Endothelial cell of umbilical vein (primary cell): ENCODE measurements around the gene PLCH1. TPM values are rescaled to one million over a fixed set of nuclear protein-coding genes. Genes with fewer than 3 reads are reported as not detected.

Source experiments
- BruUV-seq: library from RNA; stranded (reverse); fragments of 400-500 nt; replicated peaks from 2 replicates; lab custom pipeline; 2021; lab: Mats Ljungman, UMichigan
- CTCF ChIA-PET: fragments of 300-600, 350-600 bp; sonication (Branson Sonifier 250); formaldehyde crosslinking; loops from one replicate; lab custom pipeline; 2021; ENCODE audit warnings: antibody characterized with exemption, inconsistent platforms; lab: Charles Lee
- POLR2A ChIA-PET: fragments of 300-600, 350-600 bp; sonication (Branson Sonifier 250); formaldehyde crosslinking; loops from one replicate; lab custom pipeline; 2021; ENCODE audit warnings: antibody characterized with exemption, inconsistent platforms; lab: Charles Lee
- DNase-seq: peaks from one replicate; pipeline ENCODE4 v3.0.0-alpha.2; 2011; ENCODE audit warnings: low read depth, low spot score
- FAIRE-seq: peaks from 2 replicates; lab custom pipeline; 2011; peaks lifted over from hg19 to GRCh38; lab: Jason Lieb, UNC
- H2AFZ ChIP-seq: 2 replicates; pipeline ENCODE4 v1.6.0; 2012; ENCODE audit warnings: low read depth, low read length, control low read depth, inconsistent platforms
- H3K27ac ChIP-seq: 2 replicates; pipeline ENCODE4 v1.5.1; 2011; ENCODE audit warnings: low read depth, mild to moderate bottlenecking, control low read depth, low read length, moderate library complexity; ENCODE audit not compliant: insufficient read depth
- H3K27me3 ChIP-seq, 2 experiments: 2 replicates each; pipeline versions ENCODE4 v1.6.0 to v1.6.1; 2011; ENCODE audit warnings: low read length in 2 of 2, mixed read lengths in 1 of 2; ENCODE audit not compliant: control insufficient read depth in 2 of 2, insufficient read depth in 2 of 2
- H3K36me3 ChIP-seq, 2 experiments: 2 replicates in 1 of 2; 3 replicates in 1 of 2; pipeline ENCODE4 v1.5.1; 2011; ENCODE audit warnings: low read length in 2 of 2, mild to moderate bottlenecking in 1 of 2, moderate library complexity in 1 of 2; ENCODE audit not compliant: control insufficient read depth in 2 of 2, insufficient read depth in 2 of 2; ENCODE audit errors: extremely low read depth in 1 of 2
- H3K4me1 ChIP-seq: 3 replicates; pipeline ENCODE4 v1.5.1; 2011; ENCODE audit warnings: mild to moderate bottlenecking, low read length; ENCODE audit not compliant: control insufficient read depth, insufficient read depth; ENCODE audit errors: extremely low read depth
- H3K4me2 ChIP-seq: 2 replicates; pipeline ENCODE4 v1.6.1; 2011; ENCODE audit warnings: low read length, control low read depth, mixed read lengths; ENCODE audit not compliant: insufficient read depth
- H3K4me3 ChIP-seq, 3 experiments: fragments of 200-600 bp in 1 of 3; sonication (generic), shearing (Covaris generic) in 1 of 3; replicated peaks in 1 of 3; 2 replicates each; pipeline ENCODE4 v1.5.1; 2011 to 2016; ENCODE audit warnings: control low read depth in 3 of 3, low read length in 3 of 3, mild to moderate bottlenecking in 2 of 3, inconsistent platforms in 1 of 3, low read depth in 1 of 3, moderate library complexity in 1 of 3; ENCODE audit not compliant: insufficient read depth in 1 of 3
- H3K79me2 ChIP-seq: 2 replicates; pipeline ENCODE4 v1.6.0; 2012; ENCODE audit warnings: low read length, inconsistent platforms; ENCODE audit not compliant: control insufficient read depth, insufficient read depth
- H3K9ac ChIP-seq: replicated peaks from 2 replicates; pipeline ENCODE3; 2011; ENCODE audit warnings: low read length, control low read depth; ENCODE audit not compliant: insufficient read depth; ENCODE audit errors: extremely low read depth
- H3K9me1 ChIP-seq: replicated peaks from 3 replicates; pipeline ENCODE4 v1.6.0; 2011; ENCODE audit warnings: mild to moderate bottlenecking, low read length; ENCODE audit not compliant: control insufficient read depth, insufficient read depth; ENCODE audit errors: extremely low read depth
- H3K9me3 ChIP-seq: replicated peaks from 2 replicates; pipeline ENCODE4 v1.5.1; 2012; ENCODE audit warnings: low read length, inconsistent platforms; ENCODE audit not compliant: control insufficient read depth, insufficient read depth
- H4K20me1 ChIP-seq: replicated peaks from 2 replicates; pipeline ENCODE3; 2011; ENCODE audit warnings: mild to moderate bottlenecking, low read length; ENCODE audit not compliant: control insufficient read depth, insufficient read depth; ENCODE audit errors: extremely low read depth
- EZH2 ChIP-seq: IDR thresholded peaks from 2 replicates; pipeline ENCODE4 v1.6.1; 2012; ENCODE audit warnings: borderline replicate concordance, low read depth, mild to moderate bottlenecking, moderate library complexity, low read length, inconsistent platforms; ENCODE audit not compliant: severe bottlenecking
- FOS ChIP-seq: IDR thresholded peaks from 2 replicates; pipeline ENCODE4 v1.6.1; 2011; ENCODE audit warnings: mild to moderate bottlenecking, low read length, moderate library complexity, borderline replicate concordance; ENCODE audit not compliant: insufficient read depth
- GATA2 ChIP-seq: IDR thresholded peaks from 2 replicates; pipeline ENCODE4 v1.7.0; 2011; ENCODE audit warnings: low read depth, mild to moderate bottlenecking, moderate library complexity, mixed read lengths, low read length; ENCODE audit not compliant: insufficient read length, insufficient read depth
- JUN ChIP-seq: IDR thresholded peaks from 2 replicates; pipeline ENCODE4 v1.6.1; 2011; ENCODE audit warnings: borderline replicate concordance, low read depth; ENCODE audit not compliant: insufficient read length, insufficient read depth
- MYC ChIP-seq: IDR thresholded peaks from one replicate; pipeline ENCODE4 v1.6.1; 2011; ENCODE audit warnings: mild to moderate bottlenecking, low read depth, low read length
- POLR2A ChIP-seq: IDR thresholded peaks from 2 replicates; pipeline ENCODE4 v1.6.1; 2012; ENCODE audit warnings: low read depth, mild to moderate bottlenecking, control low read depth, low read length
- POLR2AphosphoS5 ChIP-seq: IDR thresholded peaks from 2 replicates; pipeline ENCODE4 v1.6.1; 2012; ENCODE audit warnings: low read depth, mild to moderate bottlenecking, control low read depth, low read length, moderate library complexity; ENCODE audit not compliant: insufficient read depth
- dilution Hi-C: fragments of 300-500 bp; cut with MboI; formaldehyde crosslinking; loops from one replicate; pipeline ENCODE4 v1.15.0; 2019; ENCODE audit warnings: low sequenced_read_pairs; ENCODE audit not compliant: extremely low pct_ligation_motif_present
- intact Hi-C: fragments of 100-400 bp; cut with micrococcal nuclease; formaldehyde crosslinking; loops from one replicate; pipeline ENCODE4 v1.10.0; 2022
- polyA plus RNA-seq, 4 experiments: library from polyadenylated mRNA; depleted of rRNA in 3 of 4; stranded (reverse) in 3 of 4; unstranded in 1 of 4; fragments of >200 nt; gene quantifications; 2 replicates each; pipeline versions ENCODE4 v1.2.1 to v1.2.3, GENCODE V29; 2011 to 2012; ENCODE audit warnings: missing spikeins in 1 of 4
- total RNA-seq: library from RNA; stranded (reverse); gene quantifications from 2 replicates; pipeline ENCODE4 v1.2.3, GENCODE V29; 2021
- TF ChIP-seq, protein P1 (sequence below): IDR thresholded peaks from 2 replicates; pipeline ENCODE4 v1.6.1; 2011; ENCODE audit not compliant: insufficient read depth, insufficient read length
- TF ChIP-seq, protein P2 (sequence below), 2 donors: IDR thresholded peaks; 1 replicate in 1 of 2; 2 replicates in 1 of 2; pipeline ENCODE4 v1.5.1; 2011; ENCODE audit warnings: low read length in 2 of 2, mild to moderate bottlenecking in 2 of 2, moderate library complexity in 2 of 2, control low read depth in 1 of 2, inconsistent platforms in 1 of 2, low read depth in 1 of 2; ENCODE audit not compliant: insufficient read depth in 1 of 2; ENCODE audit errors: extremely low read depth in 1 of 2

Gene PLCH1
- total and polyA plus RNA-seq, 2 donors (not counting 3 experiments of a cell fraction or from before 2014, with no cell fraction given) = 0.03 TPM; not detected in 1

DNA sequence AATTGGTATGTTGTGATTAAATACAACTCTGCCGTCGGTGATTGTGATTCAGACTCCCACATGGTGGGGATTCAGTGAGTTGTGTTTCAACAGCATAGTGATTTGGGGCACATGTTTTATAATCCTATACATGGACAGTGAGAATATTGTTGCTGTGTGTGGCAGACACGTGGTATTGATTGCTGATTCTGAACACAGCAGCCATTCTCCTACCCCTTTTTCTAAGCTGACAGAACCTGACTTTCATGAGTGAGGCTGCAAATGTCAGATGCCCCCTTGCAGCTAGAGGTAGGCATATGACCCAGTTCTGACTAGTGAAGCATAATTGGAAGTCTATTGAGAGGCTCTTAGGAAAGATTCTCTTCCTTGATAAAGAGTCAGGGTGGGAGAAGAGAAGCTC is 296.3 kb downstream of the PLCH1 start:
- Histone ChIP-seq H3K4me3 (no peak overlapping the region), H4K20me1 (no peaks in the 10 kb centered on the region), H3K27me3 (no peaks in the 10 kb centered on the region), H3K9me3 (no peaks in the 10 kb centered on the region), H3K4me2 (no peak overlapping the region), H2AFZ (no peak overlapping the region), H3K4me1 (no peaks in the 10 kb centered on the region), H3K27ac (no peak overlapping the region), H3K9ac (no peak overlapping the region), H3K9me1 (no peaks in the 10 kb centered on the region), H3K79me2 (no peaks in the 10 kb centered on the region), H3K36me3 (no peaks in the 10 kb centered on the region)
- dilution Hi-C loops (no loop called here), intact Hi-C loops (no loop called here)
- FAIRE-seq = no peak
- no peak for DNase-seq
- POLR2A ChIA-PET = no interaction called here
- no peak for TF ChIP-seq FOS
- TF ChIP-seq, protein P1, sequence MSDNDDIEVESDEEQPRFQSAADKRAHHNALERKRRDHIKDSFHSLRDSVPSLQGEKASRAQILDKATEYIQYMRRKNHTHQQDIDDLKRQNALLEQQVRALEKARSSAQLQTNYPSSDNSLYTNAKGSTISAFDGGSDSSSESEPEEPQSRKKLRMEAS = no peak
- BruUV-seq = no TSS peak
- CTCF ChIA-PET = no interaction called here

DNA sequence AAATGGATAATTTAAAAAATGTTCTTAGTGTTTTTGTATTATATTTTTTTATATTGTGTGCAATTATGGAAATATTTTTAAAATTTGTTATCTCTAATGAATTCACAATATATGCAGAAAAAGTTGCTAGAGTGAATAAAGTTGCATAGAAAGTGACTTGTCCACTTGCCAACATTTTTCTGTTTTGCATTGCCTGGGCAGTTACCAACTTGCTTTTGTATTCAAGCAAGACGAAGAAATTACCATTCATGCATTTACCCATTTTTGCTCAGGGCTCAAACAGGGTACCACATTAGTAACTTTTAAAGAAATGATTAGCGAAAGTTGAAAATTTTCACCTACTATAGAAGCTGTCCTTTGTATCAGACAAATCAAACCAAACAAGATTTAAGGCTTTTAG is 298.5 kb downstream of the PLCH1 start:
- ChIA-PET CTCF (no interaction called here), POLR2A (no interaction called here)
- FAIRE-seq (no peak), DNase-seq (no peak)
- Histone ChIP-seq H3K4me2 (no peak overlapping the region), H2AFZ (no peak overlapping the region), H3K9me3 (no peaks in the 10 kb centered on the region), H3K9ac (no peak overlapping the region), H3K9me1 (no peaks in the 10 kb centered on the region), H4K20me1 (no peaks in the 10 kb centered on the region), H3K4me3 (no peak overlapping the region), H3K4me1 (no peaks in the 10 kb centered on the region), H3K27ac (no peak overlapping the region), H3K27me3 (no peaks in the 10 kb centered on the region), H3K36me3 (no peaks in the 10 kb centered on the region), H3K79me2 (no peaks in the 10 kb centered on the region)
- dilution Hi-C loops (no loop called here), intact Hi-C loops (no loop called here)
- BruUV-seq = no TSS peak
- TF ChIP-seq GATA2 = no peak
- no peak for TF ChIP-seq MYC
- no peak for TF ChIP-seq POLR2AphosphoS5
- TF ChIP-seq, protein P1 = no peak
- no peak for TF ChIP-seq EZH2
- TF ChIP-seq, protein P2, sequence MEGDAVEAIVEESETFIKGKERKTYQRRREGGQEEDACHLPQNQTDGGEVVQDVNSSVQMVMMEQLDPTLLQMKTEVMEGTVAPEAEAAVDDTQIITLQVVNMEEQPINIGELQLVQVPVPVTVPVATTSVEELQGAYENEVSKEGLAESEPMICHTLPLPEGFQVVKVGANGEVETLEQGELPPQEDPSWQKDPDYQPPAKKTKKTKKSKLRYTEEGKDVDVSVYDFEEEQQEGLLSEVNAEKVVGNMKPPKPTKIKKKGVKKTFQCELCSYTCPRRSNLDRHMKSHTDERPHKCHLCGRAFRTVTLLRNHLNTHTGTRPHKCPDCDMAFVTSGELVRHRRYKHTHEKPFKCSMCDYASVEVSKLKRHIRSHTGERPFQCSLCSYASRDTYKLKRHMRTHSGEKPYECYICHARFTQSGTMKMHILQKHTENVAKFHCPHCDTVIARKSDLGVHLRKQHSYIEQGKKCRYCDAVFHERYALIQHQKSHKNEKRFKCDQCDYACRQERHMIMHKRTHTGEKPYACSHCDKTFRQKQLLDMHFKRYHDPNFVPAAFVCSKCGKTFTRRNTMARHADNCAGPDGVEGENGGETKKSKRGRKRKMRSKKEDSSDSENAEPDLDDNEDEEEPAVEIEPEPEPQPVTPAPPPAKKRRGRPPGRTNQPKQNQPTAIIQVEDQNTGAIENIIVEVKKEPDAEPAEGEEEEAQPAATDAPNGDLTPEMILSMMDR (IDR thresholded peaks at IDR 0.05; ENCODE audit: extremely low read depth in 1 of 2, insufficient read depth in 1 of 2, low read depth in 1 of 2, low read length in 2 of 2) = no peak
- no peak for TF ChIP-seq POLR2A
- no peak for TF ChIP-seq FOS
- TF ChIP-seq JUN = no peak
